Esophagus squamous epithelium (tissue), 4 donors: ENCODE measurements around the gene LRP1B.

Experiments used
- POLR2A ChIP-seq, 4 donors: fragments of 450-650 bp; IDR thresholded peaks; one replicate each; pipeline ENCODE4 v1.6.1; 2017; ENCODE audit warnings: antibody characterized with exemption in 4 of 4, mild to moderate bottlenecking in 4 of 4, moderate library complexity in 3 of 4
- TF ChIP-seq, protein P1 (sequence below), 6 experiments: fragments of 450-650 bp in 4 of 6; fragments of 200-600 bp in 2 of 6; sonication (generic) in 2 of 6; IDR thresholded peaks; one replicate each; pipeline ENCODE4 v1.5.1; 2016 to 2019; ENCODE audit warnings: antibody characterized with exemption in 6 of 6, mild to moderate bottlenecking in 4 of 6, moderate library complexity in 4 of 6

DNA sequence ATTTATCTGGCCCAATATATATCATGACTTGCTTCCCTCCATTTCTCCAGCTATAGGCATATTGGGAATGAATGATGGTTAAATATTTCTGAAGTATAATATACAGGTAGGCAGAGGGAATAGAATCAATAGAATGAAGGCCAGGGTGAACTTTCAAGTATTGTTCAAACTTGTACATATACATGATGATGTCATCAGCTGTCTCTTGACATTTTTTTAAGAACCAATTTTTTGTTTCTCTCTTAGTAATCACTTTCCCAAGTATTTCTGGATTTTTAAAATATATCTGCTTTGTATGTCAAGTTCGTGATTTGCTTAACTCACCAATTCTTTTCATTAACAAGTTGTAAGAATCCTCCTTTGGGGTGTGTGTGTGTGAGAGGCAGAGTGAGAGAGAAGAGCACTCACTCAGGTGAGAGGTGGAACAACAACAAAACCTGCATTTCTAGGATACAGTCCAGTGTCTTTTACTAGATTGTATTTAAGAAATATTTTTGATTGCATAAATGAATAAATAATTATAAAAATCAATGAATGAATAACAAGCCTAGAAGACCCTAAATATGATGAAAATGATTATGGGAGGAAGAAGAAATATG is 1239.1 kb downstream of the LRP1B start:
- no peak for TF ChIP-seq POLR2A (IDR thresholded peaks at IDR 0.05)
- TF ChIP-seq, protein P1, sequence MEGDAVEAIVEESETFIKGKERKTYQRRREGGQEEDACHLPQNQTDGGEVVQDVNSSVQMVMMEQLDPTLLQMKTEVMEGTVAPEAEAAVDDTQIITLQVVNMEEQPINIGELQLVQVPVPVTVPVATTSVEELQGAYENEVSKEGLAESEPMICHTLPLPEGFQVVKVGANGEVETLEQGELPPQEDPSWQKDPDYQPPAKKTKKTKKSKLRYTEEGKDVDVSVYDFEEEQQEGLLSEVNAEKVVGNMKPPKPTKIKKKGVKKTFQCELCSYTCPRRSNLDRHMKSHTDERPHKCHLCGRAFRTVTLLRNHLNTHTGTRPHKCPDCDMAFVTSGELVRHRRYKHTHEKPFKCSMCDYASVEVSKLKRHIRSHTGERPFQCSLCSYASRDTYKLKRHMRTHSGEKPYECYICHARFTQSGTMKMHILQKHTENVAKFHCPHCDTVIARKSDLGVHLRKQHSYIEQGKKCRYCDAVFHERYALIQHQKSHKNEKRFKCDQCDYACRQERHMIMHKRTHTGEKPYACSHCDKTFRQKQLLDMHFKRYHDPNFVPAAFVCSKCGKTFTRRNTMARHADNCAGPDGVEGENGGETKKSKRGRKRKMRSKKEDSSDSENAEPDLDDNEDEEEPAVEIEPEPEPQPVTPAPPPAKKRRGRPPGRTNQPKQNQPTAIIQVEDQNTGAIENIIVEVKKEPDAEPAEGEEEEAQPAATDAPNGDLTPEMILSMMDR (IDR thresholded peaks at IDR 0.05): no peak
